ENCODE results near the gene CREM. TPM values are rescaled to one million over a fixed set of nuclear protein-coding genes. Genes with fewer than 3 reads are reported as not detected.

Gene CREM
- polyA plus RNA-seq, 1 of the 3 experiments (the other 2 are of a cell fraction) = 41.4 TPM

- no peaks in the 10 kb centered on the region for H3K79me2 ChIP-seq (ENCODE audit: insufficient read depth)
- no peaks in the 10 kb centered on the region for H3K36me3 ChIP-seq (replicated peaks in 1 of 2; ENCODE audit: control insufficient read depth in 1 of 2, insufficient read depth in 2 of 2, low read length in 1 of 2)
- H3K4me3 ChIP-seq (ENCODE audit: low read depth in 2 of 2, low read length in 1 of 2) = no peak overlapping the region
- TF ChIP-seq TAF1 (IDR thresholded peaks at IDR 0.05; ENCODE audit: borderline replicate concordance, low read depth, low read length) (no peak), SMC3 (IDR thresholded peaks at IDR 0.05; ENCODE audit: low read depth, low read length) (no peak), RCOR1 (IDR thresholded peaks at IDR 0.05; ENCODE audit: low read length) (no peak), CTCF (IDR thresholded peaks at IDR 0.05) (no peak), RAD21 (IDR thresholded peaks at IDR 0.05; ENCODE audit: low read length) (no peak), NFIC (IDR thresholded peaks at IDR 0.05; ENCODE audit: borderline replicate concordance) (no peak), CHD2 (IDR thresholded peaks at IDR 0.05; ENCODE audit: low read length, partially characterized antibody) (no peak), FOXM1 (IDR thresholded peaks at IDR 0.05; ENCODE audit: low read depth) (no peak), GABPA (IDR thresholded peaks at IDR 0.05; ENCODE audit: low read depth) (no peak), ZBTB33 (IDR thresholded peaks at IDR 0.05; ENCODE audit: borderline replicate concordance, low read depth) (no peak), REST (IDR thresholded peaks at IDR 0.05; ENCODE audit: low read depth, low read length) (no peak), FOXJ3 (CRISPR knock-in tag; IDR thresholded peaks at IDR 0.05) (no peak), FOSL2 (IDR thresholded peaks at IDR 0.05; ENCODE audit: borderline replicate concordance, low read depth) (no peak), IRF3 (IDR thresholded peaks at IDR 0.05; ENCODE audit: low read depth, low read length) (no peak), ELF1 (IDR thresholded peaks at IDR 0.05) (no peak), YY1 (IDR thresholded peaks at IDR 0.05; ENCODE audit: low read depth) (no peak), GATA2 (CRISPR knock-in tag; IDR thresholded peaks at IDR 0.05) (no peak), MEF2A (IDR thresholded peaks at IDR 0.05; ENCODE audit: borderline replicate concordance, low read depth) (no peak), TEAD4 (IDR thresholded peaks at IDR 0.05; ENCODE audit: borderline replicate concordance, insufficient read depth) (no peak)
- no peaks in the 10 kb centered on the region for H3K9me3 ChIP-seq
- no peaks in the 10 kb centered on the region for H4K20me1 ChIP-seq (ENCODE audit: insufficient read depth)
- H3K27ac ChIP-seq (ENCODE audit: low read depth in 2 of 2, low read length in 1 of 2) = no peak overlapping the region
- ChIA-PET CTCF (interaction anchor here (0.9 kb wide), 1 partner anchor 21 kb away, joined by 4 read pairs; no protein-coding TSS in a partner anchor), POLR2A (no interaction called here)
- H3K27me3 ChIP-seq (ENCODE audit: insufficient read depth) = no peaks in the 10 kb centered on the region
- 92% methylated on average over 2 of the region's 2 CpGs for WGBS (ENCODE audit: low lambda C conversion rate)
- no peak overlapping the region for H3K9ac ChIP-seq
- H2AFZ ChIP-seq (ENCODE audit: low read depth) = no peak overlapping the region
- no peaks in the 10 kb centered on the region for H3K4me1 ChIP-seq (ENCODE audit: control insufficient read depth in 1 of 2, insufficient read depth in 2 of 2, low read depth in 1 of 2, low read length in 1 of 2)
- H3K4me2 ChIP-seq = no peak overlapping the region
- H3F3A ChIP-seq (replicated peaks; ENCODE audit: insufficient read depth) = no peaks in the 10 kb centered on the region
- no peak for DNase-seq
- H3K9me2 ChIP-seq = no peaks in the 10 kb centered on the region
Measured at GRCh38 chr10:35096312-35096711, 30.3 kb upstream of the CREM start.
